Sigmoid colon (tissue), 4 donors: ENCODE results near the gene METRNL.

Source experiments
- CTCF ChIP-seq, 4 experiments: fragments of 450-650 bp in 3 of 4; fragments of 200-600 bp in 1 of 4; IDR thresholded peaks; one replicate each; pipeline ENCODE4 v1.5.1; 2016 to 2019; ENCODE audit warnings: antibody characterized with exemption in 4 of 4, mild to moderate bottlenecking in 3 of 4, moderate library complexity in 2 of 4
- EP300 ChIP-seq, 4 donors: sonication (generic); formaldehyde crosslinking; IDR thresholded peaks; one replicate each; pipeline ENCODE4 v1.6.1; 2017; ENCODE audit warnings: antibody characterized with exemption in 4 of 4
- POLR2A ChIP-seq, 2 donors: fragments of 450-650 bp; IDR thresholded peaks; one replicate each; pipeline ENCODE4 v1.6.1; 2016; ENCODE audit warnings: antibody characterized with exemption in 2 of 2, mild to moderate bottlenecking in 2 of 2, moderate library complexity in 2 of 2
- POLR2AphosphoS5 ChIP-seq, 4 donors: sonication (generic); formaldehyde crosslinking; IDR thresholded peaks; one replicate each; pipeline ENCODE4 v1.6.1; 2017; ENCODE audit warnings: antibody characterized with exemption in 4 of 4

GRCh38 chr17:83035722-83036121 lies 43.7 kb upstream of the METRNL start:
- TF ChIP-seq CTCF (IDR thresholded peaks at IDR 0.05) = no peak
- TF ChIP-seq EP300 (IDR thresholded peaks at IDR 0.05) = no peak
- no peak for TF ChIP-seq POLR2A (IDR thresholded peaks at IDR 0.05)
- TF ChIP-seq POLR2AphosphoS5 (IDR thresholded peaks at IDR 0.05) = no peak
